Erythroblast (primary cell): Measurements from ENCODE around the gene GPATCH2L.

ENCODE experiments used
- DNase-seq, 2 experiments: peaks; one replicate each; lab custom pipeline; 2025; lab: John Stamatoyannopoulos, UW
- GATA1 ChIP-seq: IDR thresholded peaks from 2 replicates; pipeline ENCODE4 v1.6.1; 2011; ENCODE audit warnings: low read depth, mild to moderate bottlenecking, control low read depth, low read length, moderate library complexity
- POLR2A ChIP-seq: IDR thresholded peaks from 2 replicates; pipeline ENCODE4 v1.6.1; 2011; ENCODE audit warnings: mild to moderate bottlenecking, low read length

Gene GPATCH2L

GRCh38 chr14:76236172-76237130 is 84.7 kb downstream of the GPATCH2L start:
- DNase-seq: no peak

GRCh38 chr14:76237349-76237990 is 85.7 kb downstream of the GPATCH2L start:
- DNase-seq: no peak
- TF ChIP-seq GATA1 (no peak), POLR2A (no peak)

More at GRCh38 chr14:76236172-76237130, 84.7 kb downstream of the GPATCH2L start:
- no peak for TF ChIP-seq POLR2A
- no peak for TF ChIP-seq GATA1

GRCh38 chr14:76245097-76245496 is 93.4 kb downstream of the GPATCH2L start:
- DNase-seq: no peak
- TF ChIP-seq GATA1 (no peak), POLR2A (no peak)

GRCh38 chr14:76250302-76250701 is 98.6 kb downstream of the GPATCH2L start:
- DNase-seq: no peak
- no peak for TF ChIP-seq GATA1
- no peak for TF ChIP-seq POLR2A

GRCh38 chr14:76252471-76252870 is 100.7 kb downstream of the GPATCH2L start:
- DNase-seq: no peak
- TF ChIP-seq POLR2A (no peak), GATA1 (no peak)

- TF ChIP-seq POLR2A: no peak
- TF ChIP-seq GATA1: no peak
- no peak for DNase-seq
Measured at GRCh38 chr14:76253111-76253510, 101.4 kb downstream of the GPATCH2L start.

GRCh38 chr14:76256545-76256944 is 104.8 kb downstream of the GPATCH2L start:
- TF ChIP-seq POLR2A: no peak
- TF ChIP-seq GATA1: no peak
- no peak for DNase-seq

GRCh38 chr14:76257111-76257803 is 105.5 kb downstream of the GPATCH2L start:
- TF ChIP-seq GATA1 (no peak), POLR2A (no peak)
- DNase-seq: peak in 1 of 2 experiments; percentile 12

- TF ChIP-seq POLR2A (no peak), GATA1 (no peak)
- DNase-seq: no peak
Measured at GRCh38 chr14:76257842-76258397, 106.2 kb downstream of the GPATCH2L start.

- TF ChIP-seq POLR2A: no peak
- TF ChIP-seq GATA1: no peak
- peak; percentile 23 to 59 for DNase-seq
Measured at GRCh38 chr14:76259029-76259735, 107.5 kb downstream of the GPATCH2L start.

- TF ChIP-seq GATA1 (no peak), POLR2A (no peak)
- no peak for DNase-seq
Measured at GRCh38 chr14:76260749-76261148, 109.0 kb downstream of the GPATCH2L start.

- no peak for DNase-seq
- TF ChIP-seq POLR2A (no peak), GATA1 (no peak)
Measured at GRCh38 chr14:76261371-76261811, 109.7 kb downstream of the GPATCH2L start.

GRCh38 chr14:76262641-76263040 is 110.9 kb downstream of the GPATCH2L start:
- TF ChIP-seq POLR2A: no peak
- TF ChIP-seq GATA1: no peak
- no peak for DNase-seq
